ENCODE data around the gene DOCK1. TPM values are rescaled to one million over a fixed set of nuclear protein-coding genes. Genes with fewer than 3 reads are reported as not detected.

The DOCK1 gene
- total RNA-seq, 2 donors from 2014 or later = 41.2 to 56.0 TPM

DNA sequence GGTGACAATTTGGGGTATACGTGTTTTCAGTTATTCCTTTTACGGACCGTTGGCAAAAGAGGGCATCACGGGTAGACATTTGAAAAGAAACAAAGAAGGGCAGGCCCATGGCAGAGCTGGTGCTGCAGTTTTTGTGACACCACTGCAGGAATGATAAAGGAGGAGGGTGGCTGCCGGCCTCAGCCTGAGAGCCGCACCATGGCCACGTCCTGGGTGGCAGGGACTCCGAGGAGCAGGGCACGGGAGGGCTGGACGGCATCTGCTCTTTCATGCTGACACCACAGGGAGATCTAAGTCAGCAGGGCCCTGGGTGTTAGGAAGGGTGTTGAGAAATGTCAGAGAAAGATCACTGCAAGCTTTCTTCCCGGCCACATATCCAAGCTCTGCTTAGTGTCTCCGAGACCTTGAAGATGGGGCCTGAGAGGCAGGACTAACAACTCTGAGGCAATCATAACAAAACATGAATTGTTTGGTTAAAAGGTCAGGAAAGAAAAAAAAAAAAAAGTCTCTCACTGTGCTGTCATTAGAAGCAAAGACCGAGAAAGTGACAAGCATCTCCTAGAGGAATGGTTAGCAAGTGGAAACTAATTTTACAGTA lies 254.5 kb downstream of the DOCK1 start:
- no peaks in the 10 kb centered on the region for H3K27me3 ChIP-seq (replicated peaks; ENCODE audit: insufficient read depth)
- H3K4me1 ChIP-seq (replicated peaks) = no peaks in the 10 kb centered on the region
- TF ChIP-seq POLR2AphosphoS5 (IDR thresholded peaks at IDR 0.05) = no peak
- no peak for TF ChIP-seq POLR2A (IDR thresholded peaks at IDR 0.05)
- TF ChIP-seq, protein P1, sequence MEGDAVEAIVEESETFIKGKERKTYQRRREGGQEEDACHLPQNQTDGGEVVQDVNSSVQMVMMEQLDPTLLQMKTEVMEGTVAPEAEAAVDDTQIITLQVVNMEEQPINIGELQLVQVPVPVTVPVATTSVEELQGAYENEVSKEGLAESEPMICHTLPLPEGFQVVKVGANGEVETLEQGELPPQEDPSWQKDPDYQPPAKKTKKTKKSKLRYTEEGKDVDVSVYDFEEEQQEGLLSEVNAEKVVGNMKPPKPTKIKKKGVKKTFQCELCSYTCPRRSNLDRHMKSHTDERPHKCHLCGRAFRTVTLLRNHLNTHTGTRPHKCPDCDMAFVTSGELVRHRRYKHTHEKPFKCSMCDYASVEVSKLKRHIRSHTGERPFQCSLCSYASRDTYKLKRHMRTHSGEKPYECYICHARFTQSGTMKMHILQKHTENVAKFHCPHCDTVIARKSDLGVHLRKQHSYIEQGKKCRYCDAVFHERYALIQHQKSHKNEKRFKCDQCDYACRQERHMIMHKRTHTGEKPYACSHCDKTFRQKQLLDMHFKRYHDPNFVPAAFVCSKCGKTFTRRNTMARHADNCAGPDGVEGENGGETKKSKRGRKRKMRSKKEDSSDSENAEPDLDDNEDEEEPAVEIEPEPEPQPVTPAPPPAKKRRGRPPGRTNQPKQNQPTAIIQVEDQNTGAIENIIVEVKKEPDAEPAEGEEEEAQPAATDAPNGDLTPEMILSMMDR (IDR thresholded peaks at IDR 0.05) = no peak
- no peak for DNase-seq (ENCODE audit: low spot score)
- H3K27ac ChIP-seq = no peak overlapping the region
- intact Hi-C loops (cut with DNase I) = no loop called here
- H3K4me3 ChIP-seq = no peak overlapping the region
- 93% methylated on average over 13 of the region's 13 CpGs for WGBS
- no peaks in the 10 kb centered on the region for H3K36me3 ChIP-seq
- no peaks in the 10 kb centered on the region for H3K9me3 ChIP-seq

DNA sequence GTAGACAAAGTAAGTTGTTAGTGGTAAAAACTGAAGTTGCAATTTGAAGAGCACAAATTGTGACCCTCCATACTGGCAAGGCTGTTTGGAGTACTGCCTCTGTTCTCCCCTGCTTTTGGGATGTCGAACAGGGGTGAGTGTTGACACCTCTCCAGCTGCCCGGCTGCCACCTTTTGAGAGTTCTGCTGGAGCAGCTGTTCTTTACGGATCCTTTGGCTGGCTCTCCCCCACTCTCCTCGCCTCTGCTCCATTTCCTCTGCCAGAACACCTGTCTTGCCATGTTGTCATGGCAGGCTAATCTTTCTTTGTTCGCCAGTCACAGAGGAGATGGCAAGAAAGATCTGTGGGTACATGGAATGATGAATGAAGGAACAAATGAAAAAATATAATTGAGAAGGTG lies 256.3 kb downstream of the DOCK1 start:
- WGBS = 83% methylated on average over 5 of the region's 5 CpGs
- DNase-seq (ENCODE audit: low spot score) = no peak
- intact Hi-C loops (cut with DNase I) = no loop called here
- Histone ChIP-seq H3K4me3 (no peak overlapping the region), H3K9me3 (no peaks in the 10 kb centered on the region), H3K4me1 (replicated peaks) (no peaks in the 10 kb centered on the region), H3K36me3 (no peaks in the 10 kb centered on the region), H3K27ac (no peak overlapping the region), H3K27me3 (replicated peaks; ENCODE audit: insufficient read depth) (no peaks in the 10 kb centered on the region)
- TF ChIP-seq, protein P1 (IDR thresholded peaks at IDR 0.05) = no peak
- TF ChIP-seq POLR2AphosphoS5 (IDR thresholded peaks at IDR 0.05) = no peak
- no peak for TF ChIP-seq POLR2A (IDR thresholded peaks at IDR 0.05)

DNA sequence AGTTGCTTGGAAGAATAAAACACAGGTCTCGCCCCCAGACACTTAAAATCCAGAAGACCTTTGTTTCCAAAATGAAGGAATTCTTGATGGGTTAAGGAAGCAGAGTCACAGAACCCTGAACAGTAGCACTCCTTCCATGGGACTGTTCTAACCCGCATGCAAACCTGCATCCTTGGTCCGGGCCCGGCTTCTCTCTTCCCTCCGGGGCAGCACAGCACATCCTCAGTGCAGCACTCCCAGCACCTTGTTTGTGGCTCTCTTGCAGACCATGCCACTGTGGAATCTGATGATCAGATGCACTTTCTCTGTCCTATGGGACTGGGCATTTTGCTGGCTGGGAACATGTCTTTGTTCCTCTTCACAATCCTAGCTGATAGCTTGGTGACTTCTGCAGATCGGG lies 257.6 kb downstream of the DOCK1 start:
- Histone ChIP-seq H3K27me3 (replicated peaks; ENCODE audit: insufficient read depth) (no peaks in the 10 kb centered on the region), H3K36me3 (no peaks in the 10 kb centered on the region), H3K9me3 (no peaks in the 10 kb centered on the region), H3K27ac (no peak overlapping the region), H3K4me3 (no peak overlapping the region), H3K4me1 (replicated peaks) (no peaks in the 10 kb centered on the region)
- 96% methylated on average over 6 of the region's 6 CpGs for WGBS
- intact Hi-C loops (cut with DNase I) = no loop called here
- no peak for DNase-seq (ENCODE audit: low spot score)
- TF ChIP-seq, protein P1 (IDR thresholded peaks at IDR 0.05) = no peak
- TF ChIP-seq POLR2AphosphoS5 (IDR thresholded peaks at IDR 0.05) = no peak
- no peak for TF ChIP-seq POLR2A (IDR thresholded peaks at IDR 0.05)

DNA sequence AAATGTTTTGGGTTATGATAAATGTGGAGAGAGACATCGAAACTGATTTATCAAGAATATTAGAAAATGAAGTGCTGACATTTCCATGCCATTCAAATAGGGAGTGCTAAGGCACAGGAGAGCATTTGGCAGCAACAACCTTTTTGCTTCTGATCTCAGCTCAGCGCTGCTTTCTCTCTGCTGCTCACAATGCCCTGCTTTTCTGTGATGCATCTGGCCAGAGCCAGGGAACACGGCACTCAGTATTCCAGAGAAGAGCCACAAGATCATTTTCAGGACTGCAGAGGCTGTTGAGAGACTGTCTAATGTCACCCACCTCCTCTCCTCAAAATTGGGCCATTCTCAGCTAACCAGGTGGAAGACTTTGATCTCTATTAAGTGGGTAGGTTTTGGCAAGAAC lies 263.0 kb downstream of the DOCK1 start:
- no peaks in the 10 kb centered on the region for H3K27me3 ChIP-seq (replicated peaks; ENCODE audit: insufficient read depth)
- no peaks in the 10 kb centered on the region for H3K36me3 ChIP-seq
- 69% methylated on average over 3 of the region's 3 CpGs for WGBS
- no peak for TF ChIP-seq POLR2AphosphoS5 (IDR thresholded peaks at IDR 0.05)
- no peak for TF ChIP-seq POLR2A (IDR thresholded peaks at IDR 0.05)
- TF ChIP-seq, protein P1 (IDR thresholded peaks at IDR 0.05) = no peak
- H3K4me1 ChIP-seq (replicated peaks) = no peaks in the 10 kb centered on the region
- no peak for DNase-seq (ENCODE audit: low spot score)
- H3K27ac ChIP-seq = no peak overlapping the region
- intact Hi-C loops (cut with DNase I) = no loop called here
- H3K4me3 ChIP-seq = no peak overlapping the region
- H3K9me3 ChIP-seq = no peaks in the 10 kb centered on the region

DNA sequence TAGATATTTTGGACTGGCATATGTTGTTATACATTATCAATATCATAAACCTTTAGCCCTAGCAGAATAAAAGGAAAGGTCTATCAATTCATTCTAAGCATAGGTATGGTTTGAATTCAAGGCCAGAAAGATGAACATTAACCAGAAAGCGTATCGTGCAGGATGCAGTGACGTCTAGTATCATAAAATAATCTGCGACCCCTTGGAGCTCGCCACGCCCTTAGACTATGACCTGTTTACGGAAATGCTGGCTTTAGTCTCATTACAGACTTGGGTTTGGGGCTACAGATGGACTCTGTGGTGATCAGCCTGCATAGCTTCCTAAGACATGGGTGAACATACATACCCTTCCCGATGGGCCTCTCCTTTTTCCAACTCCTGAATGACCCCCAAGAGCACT lies 269.6 kb downstream of the DOCK1 start:
- H3K4me1 ChIP-seq (replicated peaks) = no peaks in the 10 kb centered on the region
- TF ChIP-seq POLR2A (IDR thresholded peaks at IDR 0.05) (no peak), POLR2AphosphoS5 (IDR thresholded peaks at IDR 0.05) (no peak)
- TF ChIP-seq, protein P1 (IDR thresholded peaks at IDR 0.05) = no peak
- H3K9me3 ChIP-seq = no peaks in the 10 kb centered on the region
- no peaks in the 10 kb centered on the region for H3K36me3 ChIP-seq
- intact Hi-C loops (cut with DNase I) = no loop called here
- no peak overlapping the region for H3K27ac ChIP-seq
- no peak overlapping the region for H3K4me3 ChIP-seq
- no peak for DNase-seq (ENCODE audit: low spot score)
- no peaks in the 10 kb centered on the region for H3K27me3 ChIP-seq (replicated peaks; ENCODE audit: insufficient read depth)
- over 99% methylated on average over 8 of the region's 8 CpGs for WGBS
